SJSA1 (cell line): ENCODE measurements around the gene RASGRP4. TPM values are rescaled to one million over a fixed set of nuclear protein-coding genes. Genes with fewer than 3 reads are reported as not detected.

ENCODE experiments used
- DNase-seq, 2 experiments: peaks; one replicate each; pipeline ENCODE4 v3.0.0-alpha.2; 2015 to 2020; ENCODE audit warnings: low spot score in 2 of 2, low read depth in 1 of 2
- H3K27ac ChIP-seq: fragments of 250-450 bp; sonication (Bioruptor Pico); 2 replicates; pipeline ENCODE4 v1.5.1; 2020; ENCODE audit warnings: mild to moderate bottlenecking, moderate library complexity
- H3K27me3 ChIP-seq: fragments of 250-450 bp; sonication (Bioruptor Pico); replicated peaks from 2 replicates; pipeline ENCODE4 v1.5.1; 2020; ENCODE audit warnings: mild to moderate bottlenecking, moderate library complexity
- H3K36me3 ChIP-seq: fragments of 250-450 bp; sonication (Bioruptor Pico); 2 replicates; pipeline ENCODE4 v1.5.1; 2020; ENCODE audit warnings: mild to moderate bottlenecking
- H3K4me1 ChIP-seq: fragments of 250-450 bp; sonication (Bioruptor Pico); replicated peaks from 2 replicates; pipeline ENCODE4 v1.6.1; 2021; ENCODE audit warnings: mild to moderate bottlenecking
- H3K4me3 ChIP-seq: fragments of 250-450 bp; sonication (Bioruptor Pico); 2 replicates; pipeline ENCODE4 v1.5.1; 2020; ENCODE audit warnings: mild to moderate bottlenecking
- H3K9me3 ChIP-seq: fragments of 250-450 bp; sonication (Bioruptor Pico); replicated peaks from 2 replicates; pipeline ENCODE4 v1.5.1; 2020; ENCODE audit warnings: mild to moderate bottlenecking
- total RNA-seq: library from RNA; depleted of rRNA; stranded (reverse); fragments of >200 nt; shearing (Covaris generic); gene quantifications from 2 replicates; pipeline ENCODE4 v1.2.3, GENCODE V29; 2014; rRNA removed

The RASGRP4 gene
- total RNA-seq, 1 experiment from 2014 or later = not detected

DNA sequence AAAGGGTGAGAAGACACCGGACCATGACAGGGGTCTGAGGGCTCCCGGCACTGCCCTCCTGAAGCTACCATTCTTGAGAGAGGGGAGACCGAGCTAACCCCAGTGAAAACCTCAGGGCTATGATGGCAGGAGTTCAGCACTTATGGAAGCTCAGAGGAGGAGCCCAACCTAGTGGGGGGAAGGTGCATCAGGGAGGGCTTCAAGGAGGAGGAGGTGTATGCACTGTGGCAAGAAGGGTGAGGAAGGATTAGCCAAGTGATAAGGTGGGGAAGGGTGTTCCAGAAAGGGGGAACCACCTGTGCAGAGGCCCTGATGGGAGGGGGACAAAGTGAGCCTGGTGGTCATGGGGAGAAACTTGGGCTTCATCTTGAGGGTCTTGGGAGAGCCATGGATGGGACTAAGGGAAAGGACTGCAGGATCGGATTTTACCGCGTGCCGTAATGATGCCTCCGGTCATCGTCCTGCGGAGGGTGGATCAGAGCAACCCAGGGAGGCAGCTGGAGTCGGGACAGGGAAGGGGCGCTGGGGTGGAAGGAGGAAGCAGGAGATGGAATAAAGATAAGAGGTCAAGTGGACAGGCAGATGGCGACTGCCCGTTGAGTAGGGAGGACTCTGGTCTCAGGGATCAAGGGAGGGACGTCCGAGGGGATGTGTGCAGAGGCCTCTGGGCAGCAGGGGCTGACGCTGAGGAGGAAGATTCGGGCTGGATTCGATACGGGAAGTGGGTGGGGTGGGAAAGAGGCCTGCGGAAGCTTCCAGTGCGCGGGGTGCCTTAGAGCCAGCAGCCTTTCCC, 65.0 kb downstream of the RASGRP4 start:
- H3K9me3 ChIP-seq = no peaks in the 10 kb centered on the region
- H3K4me3 ChIP-seq = peak overlapping the region; percentile 30
- H3K36me3 ChIP-seq = no peaks in the 10 kb centered on the region
- no peak for DNase-seq
- H3K27ac ChIP-seq = no peak overlapping the region
- H3K27me3 ChIP-seq = peaks cover 61% of the 10 kb centered on the region
- H3K4me1 ChIP-seq = peaks cover 12% of the 10 kb centered on the region

DNA sequence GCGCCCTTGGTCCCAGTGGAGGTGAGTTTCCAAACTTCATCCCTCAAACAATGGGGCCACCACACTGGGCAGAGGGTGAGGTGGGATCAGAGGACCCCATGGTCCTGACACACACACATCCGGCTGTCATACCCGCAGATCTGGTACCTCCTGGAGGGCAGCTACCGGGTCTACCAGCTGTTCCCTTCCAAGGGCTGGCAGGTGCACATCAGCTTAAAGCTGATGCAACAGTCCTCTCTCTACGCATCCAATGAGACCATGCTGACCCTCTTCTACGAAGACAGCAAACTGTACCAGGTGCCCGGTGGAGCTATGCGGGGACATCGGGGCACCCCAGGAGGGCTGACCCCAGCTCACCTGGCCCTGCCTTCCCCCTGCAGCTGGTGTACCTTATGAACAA, 65.7 kb downstream of the RASGRP4 start:
- Histone ChIP-seq H3K27ac (no peak overlapping the region), H3K4me1 (peaks cover 12% of the 10 kb centered on the region), H3K4me3 (no peak overlapping the region), H3K36me3 (no peaks in the 10 kb centered on the region), H3K9me3 (no peaks in the 10 kb centered on the region), H3K27me3 (peaks cover 61% of the 10 kb centered on the region)
- no peak for DNase-seq

DNA sequence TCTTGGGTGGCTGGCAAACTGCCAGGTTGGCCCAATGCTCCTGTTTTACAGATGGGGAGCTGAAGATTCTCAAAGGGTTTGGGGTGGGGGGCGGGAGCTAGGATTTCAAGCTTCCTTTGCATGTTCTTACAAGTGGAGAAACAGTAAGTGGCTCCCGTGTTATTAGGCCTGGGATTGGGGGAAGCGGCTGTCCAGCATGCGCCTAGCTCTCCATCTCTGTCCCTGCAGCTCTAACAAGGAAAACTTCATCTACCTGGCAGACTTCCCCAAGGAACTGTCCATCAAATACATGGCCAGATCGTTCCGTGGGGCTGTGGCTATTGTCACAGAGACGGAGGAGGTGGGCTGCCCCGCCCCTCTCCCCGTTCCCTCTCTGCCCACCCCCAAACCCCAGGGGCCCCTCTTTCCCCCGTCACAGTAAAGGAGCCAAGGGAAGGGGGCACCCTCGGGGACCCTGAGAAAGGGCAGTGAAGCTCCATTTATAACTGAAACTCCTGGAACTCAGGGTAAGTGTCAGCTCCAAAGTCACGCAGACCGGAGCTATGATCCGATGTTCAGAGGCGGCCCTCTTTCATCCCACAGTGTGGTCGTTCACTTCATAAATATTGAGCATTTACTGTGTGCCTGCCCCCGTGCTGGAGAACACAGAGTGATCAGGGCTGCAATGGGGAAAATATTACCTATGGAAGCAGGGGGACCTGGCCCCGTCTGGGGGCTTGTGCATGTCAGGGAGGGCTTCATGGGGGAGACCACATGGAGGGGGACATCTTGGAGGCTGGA, 66.6 kb downstream of the RASGRP4 start:
- no peaks in the 10 kb centered on the region for H3K36me3 ChIP-seq
- no peaks in the 10 kb centered on the region for H3K9me3 ChIP-seq
- no peak for DNase-seq
- peaks cover 12% of the 10 kb centered on the region for H3K4me1 ChIP-seq
- H3K27me3 ChIP-seq = peaks cover 56% of the 10 kb centered on the region
- H3K27ac ChIP-seq = no peak overlapping the region
- H3K4me3 ChIP-seq = no peak overlapping the region

Other genes starting within 250 kb of the RASGRP4 start
- gene DPF1, start 202.0 kb downstream of the RASGRP4 start, total RNA-seq = 10.5 and 10.6 TPM in 2 replicates
- not detected in 2 replicates for gene PPP1R14A, start 169.8 kb downstream of the RASGRP4 start, total RNA-seq
- not detected in 2 replicates for gene SPINT2, start 161.6 kb downstream of the RASGRP4 start, total RNA-seq
- gene C19orf33, start 122.0 kb downstream of the RASGRP4 start, total RNA-seq = not detected in 2 replicates
- gene YIF1B, start 110.3 kb downstream of the RASGRP4 start, total RNA-seq = 68.1 and 92.4 TPM in 2 replicates
- 0.03 and 0.34 TPM in 2 replicates for gene KCNK6, start 106.4 kb downstream of the RASGRP4 start, total RNA-seq
- 0.08 TPM in 1 of 2 replicates, not detected in the other for gene CATSPERG, start 90.4 kb downstream of the RASGRP4 start, total RNA-seq
- 248 and 454 TPM in 2 replicates for gene PSMD8, start 51.6 kb downstream of the RASGRP4 start, total RNA-seq
- gene GGN, start 38.2 kb downstream of the RASGRP4 start, total RNA-seq = 0.47 and 0.71 TPM in 2 replicates
- gene SPRED3, start 37.5 kb downstream of the RASGRP4 start, total RNA-seq = 0.79 and 1.0 TPM in 2 replicates
- gene FAM98C, start 23.1 kb downstream of the RASGRP4 start, total RNA-seq = 22.9 and 41.5 TPM in 2 replicates
- gene RYR1, start 7.5 kb upstream of the RASGRP4 start, total RNA-seq = not detected in 2 replicates
- not detected in 2 replicates for gene MAP4K1, start 191.7 kb upstream of the RASGRP4 start, total RNA-seq
- 353 and 543 TPM in 2 replicates for gene EIF3K, start 193.0 kb upstream of the RASGRP4 start, total RNA-seq
- gene ACTN4, start 221.4 kb upstream of the RASGRP4 start, total RNA-seq = 193 and 399 TPM in 2 replicates